NCI-H69 (cell line): ENCODE data around the gene SPAG5.

Experiments
- DNase-seq: peaks from one replicate; lab custom pipeline; 2025; lab: John Stamatoyannopoulos, UW

Gene SPAG5

GRCh38 chr17:28573521-28573920 is 25.3 kb downstream of the SPAG5 start:
- no peak for DNase-seq

- no peak for DNase-seq
Observed at GRCh38 chr17:28573040-28573380, 25.8 kb downstream of the SPAG5 start.

GRCh38 chr17:28572259-28573039 is 26.4 kb downstream of the SPAG5 start:
- peak; percentile 21 for DNase-seq

GRCh38 chr17:28571361-28572122 is 27.3 kb downstream of the SPAG5 start, which contains the start of gene PIGS:
Gene PIGS, minus strand, starts transcription at chr17:28571524. Its CDS starts 28 bp downstream, at chr17:28571496.
- peak; percentile 98 for DNase-seq

- peak; percentile 81 for DNase-seq
Observed at GRCh38 chr17:28570716-28571360, 28.0 kb downstream of the SPAG5 start.

- no peak for DNase-seq
Observed at GRCh38 chr17:28569446-28569845, 29.4 kb downstream of the SPAG5 start.

- DNase-seq = no peak
Observed at GRCh38 chr17:28567604-28568003, 31.2 kb downstream of the SPAG5 start.

- no peak for DNase-seq
Observed at GRCh38 chr17:28563475-28563874, 35.4 kb downstream of the SPAG5 start.

- no peak for DNase-seq
Observed at GRCh38 chr17:28555022-28555421, 43.8 kb downstream of the SPAG5 start.

GRCh38 chr17:28554565-28554964 is 44.3 kb downstream of the SPAG5 start:
- DNase-seq = no peak

- peak; percentile 40 for DNase-seq
Observed at GRCh38 chr17:28553000-28553505, 45.8 kb downstream of the SPAG5 start.

- peak; percentile 92 for DNase-seq
Observed at GRCh38 chr17:28552176-28552999, 46.4 kb downstream of the SPAG5 start, which contains the start of gene UNC119. Gene UNC119, minus strand, starts transcription at chr17:28552624. Its CDS starts 67 bp downstream, at chr17:28552557.

GRCh38 chr17:28551421-28552175 is 47.2 kb downstream of the SPAG5 start:
- peak; percentile 54 for DNase-seq

GRCh38 chr17:28550858-28551257 is 48.0 kb downstream of the SPAG5 start:
- DNase-seq = peak; percentile 18

GRCh38 chr17:28549236-28550132 is 49.3 kb downstream of the SPAG5 start:
- peak; percentile 60 for DNase-seq

GRCh38 chr17:28548417-28549130 is 50.3 kb downstream of the SPAG5 start:
- DNase-seq = no peak

GRCh38 chr17:28547623-28548416 is 51.0 kb downstream of the SPAG5 start:
- peak; percentile 74 for DNase-seq

GRCh38 chr17:28547096-28547622 is 51.7 kb downstream of the SPAG5 start:
- DNase-seq = no peak
